Aortic smooth muscle cell (primary cell): ENCODE measurements around the gene COMMD10. TPM values are rescaled to one million over a fixed set of nuclear protein-coding genes. Genes with fewer than 3 reads are reported as not detected.

ENCODE experiments used
- total RNA-seq: library from RNA; depleted of rRNA; stranded (reverse); fragments of >200 nt; gene quantifications from 2 replicates; pipeline ENCODE4 v1.2.3, GENCODE V29; 2014

Gene COMMD10
- 26.3 and 33.3 TPM in 2 replicates for total RNA-seq

DNA sequence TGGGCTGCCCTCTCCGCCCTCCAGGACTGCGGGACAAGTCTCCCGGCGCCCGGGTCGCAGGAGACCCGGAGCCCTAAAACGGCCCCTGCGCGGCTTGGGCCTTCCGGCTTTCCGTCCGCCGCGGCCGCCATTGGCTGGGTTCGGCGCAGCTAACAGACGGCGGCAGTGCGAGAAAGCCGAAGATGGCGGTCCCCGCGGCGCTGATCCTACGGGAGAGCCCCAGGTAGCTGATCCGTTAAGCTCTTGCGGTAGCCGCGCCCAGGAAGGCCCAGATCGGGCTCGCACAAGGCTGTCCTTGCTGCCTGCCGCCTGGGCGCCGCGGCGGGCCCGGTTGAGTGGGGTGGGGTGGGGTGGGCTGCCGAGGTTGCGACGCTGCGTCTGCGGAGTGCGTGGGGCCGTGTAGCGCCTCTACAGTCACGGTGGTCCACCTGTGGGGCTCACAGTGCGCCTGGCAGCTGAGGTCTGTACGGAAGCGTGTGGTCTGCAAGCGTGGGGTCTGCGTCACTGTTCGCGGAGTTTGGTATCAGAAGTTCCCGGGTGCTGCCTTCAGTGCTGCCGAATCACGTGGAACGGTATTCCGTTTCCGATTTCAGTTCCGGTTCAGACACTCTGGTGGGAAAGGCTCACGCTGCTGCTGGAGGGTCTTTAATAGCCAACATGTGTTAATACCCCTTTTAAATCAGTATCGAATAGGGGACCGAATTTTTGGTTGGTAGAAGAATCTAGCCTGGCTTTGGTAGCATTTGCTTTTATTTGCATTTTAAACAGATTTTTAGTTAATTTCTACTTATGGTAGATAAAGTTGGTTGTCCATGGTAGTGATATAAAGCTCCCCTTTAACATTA is at the start of gene COMMD10:
Gene COMMD10 (plus strand): TSS at position 155 of the 845 bp plus-strand sequence.

Other genes starting within 250 kb of the COMMD10 start
- gene ATG12, start 243.5 kb upstream of the COMMD10 start, total RNA-seq, result 34.9 and 48.2 TPM in 2 replicates
- 89.3 and 104 TPM in 2 replicates for gene AP3S1, start 243.1 kb upstream of the COMMD10 start, total RNA-seq
- gene LVRN, start 122.5 kb upstream of the COMMD10 start, total RNA-seq, result under 0.01 and 0.19 TPM in 2 replicates
- gene ARL14EPL, start 52.6 kb upstream of the COMMD10 start, total RNA-seq, result not detected in 2 replicates